ENCODE data around the gene PARP16. TPM values are rescaled to one million over a fixed set of nuclear protein-coding genes. Genes with fewer than 3 reads are reported as not detected.

Gene PARP16
- total and polyA plus RNA-seq, 9 of the 15 experiments (the other 6 are each of a cell fraction or from before 2014, with no cell fraction given) = 3.0 to 9.9 (median 5.8) TPM

DNA sequence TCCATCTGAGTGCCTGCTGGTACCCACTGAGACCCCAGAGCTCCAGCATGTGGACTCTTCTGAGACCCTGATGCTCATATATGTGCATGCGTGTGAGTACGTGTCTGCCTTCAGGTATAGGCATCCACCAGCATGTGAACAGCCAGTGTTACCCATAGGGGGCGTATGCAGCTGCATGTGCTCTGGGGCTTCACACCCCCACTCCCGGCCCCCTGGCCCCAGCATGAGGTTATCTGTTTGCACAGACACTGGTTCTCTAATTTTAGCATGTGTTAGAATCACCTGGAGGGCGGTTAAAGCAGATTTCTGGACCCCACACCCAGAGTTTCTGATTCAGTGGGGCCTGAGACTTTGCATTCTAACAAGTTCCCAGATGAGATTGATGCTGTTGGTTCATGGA, 74.6 kb downstream of the PARP16 start (continued):
- TF ChIP-seq, protein P1, sequence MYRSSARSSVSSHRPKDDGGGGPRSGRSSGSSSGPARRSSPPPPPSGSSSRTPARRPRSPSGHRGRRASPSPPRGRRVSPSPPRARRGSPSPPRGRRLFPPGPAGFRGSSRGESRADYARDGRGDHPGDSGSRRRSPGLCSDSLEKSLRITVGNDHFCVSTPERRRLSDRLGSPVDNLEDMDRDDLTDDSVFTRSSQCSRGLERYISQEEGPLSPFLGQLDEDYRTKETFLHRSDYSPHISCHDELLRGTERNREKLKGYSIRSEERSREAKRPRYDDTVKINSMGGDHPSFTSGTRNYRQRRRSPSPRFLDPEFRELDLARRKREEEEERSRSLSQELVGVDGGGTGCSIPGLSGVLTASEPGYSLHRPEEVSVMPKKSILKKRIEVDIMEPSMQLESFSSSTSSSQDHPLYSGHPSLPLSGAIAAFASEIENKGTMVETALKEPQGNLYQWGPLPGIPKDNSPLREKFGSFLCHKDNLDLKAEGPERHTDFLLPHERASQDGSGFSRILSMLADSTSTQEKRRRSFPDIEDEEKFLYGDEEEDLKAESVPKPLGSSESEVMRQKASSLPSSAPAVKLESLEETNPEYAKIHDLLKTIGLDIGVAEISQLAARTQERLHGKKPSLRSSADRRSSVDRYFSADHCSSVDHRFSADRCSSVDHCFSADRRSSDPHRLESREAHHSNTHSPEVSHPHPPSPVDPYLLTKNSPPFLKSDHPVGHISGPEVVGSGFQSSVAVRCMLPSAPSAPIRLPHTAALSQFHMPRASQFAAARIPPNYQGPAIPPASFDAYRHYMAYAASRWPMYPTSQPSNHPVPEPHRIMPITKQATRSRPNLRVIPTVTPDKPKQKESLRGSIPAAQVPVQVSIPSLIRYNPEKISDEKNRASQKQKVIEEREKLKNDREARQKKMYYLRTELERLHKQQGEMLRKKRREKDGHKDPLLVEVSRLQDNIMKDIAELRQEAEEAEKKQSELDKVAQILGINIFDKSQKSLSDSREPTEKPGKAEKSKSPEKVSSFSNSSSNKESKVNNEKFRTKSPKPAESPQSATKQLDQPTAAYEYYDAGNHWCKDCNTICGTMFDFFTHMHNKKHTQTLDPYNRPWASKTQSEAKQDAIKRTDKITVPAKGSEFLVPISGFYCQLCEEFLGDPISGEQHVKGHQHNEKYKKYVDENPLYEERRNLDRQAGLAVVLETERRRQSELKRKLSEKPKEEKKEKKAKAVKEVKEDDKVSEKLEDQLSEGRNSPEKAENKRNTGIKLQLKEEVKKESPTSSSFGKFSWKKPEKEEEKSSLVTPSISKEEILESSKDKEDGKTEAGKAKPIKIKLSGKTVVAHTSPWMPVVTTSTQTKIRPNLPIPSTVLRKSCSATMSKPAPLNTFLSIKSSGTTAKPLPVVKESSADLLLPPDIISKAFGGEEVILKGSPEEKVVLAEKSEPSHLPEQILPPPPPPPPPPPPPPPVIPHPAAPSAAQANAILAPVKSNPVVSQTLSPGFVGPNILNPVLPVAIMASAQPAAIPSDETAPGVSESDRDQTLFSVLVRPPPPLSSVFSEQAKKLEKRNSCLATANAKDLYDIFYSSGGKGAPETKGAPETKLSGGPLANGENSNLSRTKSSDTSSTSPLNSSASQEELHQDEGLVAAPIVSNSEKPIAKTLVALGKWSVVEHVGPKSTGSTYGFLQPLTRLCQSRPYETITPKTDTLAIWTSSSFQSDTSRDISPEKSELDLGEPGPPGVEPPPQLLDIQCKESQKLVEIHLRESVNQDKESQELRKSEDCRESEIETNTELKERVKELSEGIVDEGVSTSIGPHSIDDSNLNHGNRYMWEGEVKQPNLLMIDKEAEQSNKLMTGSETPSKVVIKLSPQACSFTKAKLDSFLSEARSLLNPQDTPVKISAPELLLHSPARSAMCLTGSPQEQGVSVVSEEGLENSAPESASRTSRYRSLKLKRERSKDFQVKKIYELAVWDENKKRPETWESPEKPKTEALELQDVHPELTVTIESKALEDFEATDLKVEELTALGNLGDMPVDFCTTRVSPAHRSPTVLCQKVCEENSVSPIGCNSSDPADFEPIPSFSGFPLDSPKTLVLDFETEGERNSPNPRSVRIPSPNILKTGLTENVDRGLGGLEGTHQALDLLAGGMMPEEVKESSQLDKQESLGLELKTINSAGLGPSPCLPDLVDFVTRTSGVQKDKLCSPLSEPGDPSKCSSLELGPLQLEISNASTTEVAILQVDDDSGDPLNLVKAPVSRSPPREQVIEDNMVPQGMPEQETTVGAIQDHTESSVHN (IDR thresholded peaks at IDR 0.05; ENCODE audit: borderline replicate concordance in 1 of 2, low read depth in 1 of 2) = no peak
- TF ChIP-seq SP1 (CRISPR knock-in tag; IDR thresholded peaks at IDR 0.05) (no peak), ZNF311 (CRISPR knock-in tag; IDR thresholded peaks at IDR 0.05) (no peak), ZZZ3 (IDR thresholded peaks at IDR 0.05) (no peak), CTBP1 (IDR thresholded peaks at IDR 0.05; ENCODE audit: borderline replicate concordance) (peak; percentile 62; the same call in 1 of the 2 replicates), NFE2L1 (tag; IDR thresholded peaks at IDR 0.05; ENCODE audit: borderline replicate concordance, low read depth) (no peak), HNRNPLL (IDR thresholded peaks at IDR 0.05; ENCODE audit: low read depth, low read length, poor library complexity, severe bottlenecking) (no peak), CBFB (CRISPR knock-in tag; IDR thresholded peaks at IDR 0.05) (no peak), SAP30 (IDR thresholded peaks at IDR 0.05; ENCODE audit: borderline replicate concordance, insufficient read depth, low read depth, low read length, poor library complexity, severe bottlenecking) (no peak), ZNF133 (CRISPR knock-in tag; IDR thresholded peaks at IDR 0.05) (no peak), ZNF143 (CRISPR knock-in tag; IDR thresholded peaks at IDR 0.05) (no peak), NELFE (IDR thresholded peaks at IDR 0.05; ENCODE audit: insufficient read depth, insufficient read length) (no peak), CHD2 (IDR thresholded peaks at IDR 0.05; ENCODE audit: low read depth, low read length) (no peak)
- TF ChIP-seq, protein P2, sequence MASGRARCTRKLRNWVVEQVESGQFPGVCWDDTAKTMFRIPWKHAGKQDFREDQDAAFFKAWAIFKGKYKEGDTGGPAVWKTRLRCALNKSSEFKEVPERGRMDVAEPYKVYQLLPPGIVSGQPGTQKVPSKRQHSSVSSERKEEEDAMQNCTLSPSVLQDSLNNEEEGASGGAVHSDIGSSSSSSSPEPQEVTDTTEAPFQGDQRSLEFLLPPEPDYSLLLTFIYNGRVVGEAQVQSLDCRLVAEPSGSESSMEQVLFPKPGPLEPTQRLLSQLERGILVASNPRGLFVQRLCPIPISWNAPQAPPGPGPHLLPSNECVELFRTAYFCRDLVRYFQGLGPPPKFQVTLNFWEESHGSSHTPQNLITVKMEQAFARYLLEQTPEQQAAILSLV (tag; IDR thresholded peaks at IDR 0.05) = no peak
- TF ChIP-seq, protein P3, sequence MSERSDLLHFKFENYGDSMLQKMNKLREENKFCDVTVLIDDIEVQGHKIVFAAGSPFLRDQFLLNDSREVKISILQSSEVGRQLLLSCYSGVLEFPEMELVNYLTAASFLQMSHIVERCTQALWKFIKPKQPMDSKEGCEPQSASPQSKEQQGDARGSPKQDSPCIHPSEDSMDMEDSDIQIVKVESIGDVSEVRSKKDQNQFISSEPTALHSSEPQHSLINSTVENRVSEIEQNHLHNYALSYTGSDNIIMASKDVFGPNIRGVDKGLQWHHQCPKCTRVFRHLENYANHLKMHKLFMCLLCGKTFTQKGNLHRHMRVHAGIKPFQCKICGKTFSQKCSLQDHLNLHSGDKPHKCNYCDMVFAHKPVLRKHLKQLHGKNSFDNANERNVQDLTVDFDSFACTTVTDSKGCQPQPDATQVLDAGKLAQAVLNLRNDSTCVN (CRISPR knock-in tag; IDR thresholded peaks at IDR 0.05) = no peak
- TF ChIP-seq, protein P4, sequence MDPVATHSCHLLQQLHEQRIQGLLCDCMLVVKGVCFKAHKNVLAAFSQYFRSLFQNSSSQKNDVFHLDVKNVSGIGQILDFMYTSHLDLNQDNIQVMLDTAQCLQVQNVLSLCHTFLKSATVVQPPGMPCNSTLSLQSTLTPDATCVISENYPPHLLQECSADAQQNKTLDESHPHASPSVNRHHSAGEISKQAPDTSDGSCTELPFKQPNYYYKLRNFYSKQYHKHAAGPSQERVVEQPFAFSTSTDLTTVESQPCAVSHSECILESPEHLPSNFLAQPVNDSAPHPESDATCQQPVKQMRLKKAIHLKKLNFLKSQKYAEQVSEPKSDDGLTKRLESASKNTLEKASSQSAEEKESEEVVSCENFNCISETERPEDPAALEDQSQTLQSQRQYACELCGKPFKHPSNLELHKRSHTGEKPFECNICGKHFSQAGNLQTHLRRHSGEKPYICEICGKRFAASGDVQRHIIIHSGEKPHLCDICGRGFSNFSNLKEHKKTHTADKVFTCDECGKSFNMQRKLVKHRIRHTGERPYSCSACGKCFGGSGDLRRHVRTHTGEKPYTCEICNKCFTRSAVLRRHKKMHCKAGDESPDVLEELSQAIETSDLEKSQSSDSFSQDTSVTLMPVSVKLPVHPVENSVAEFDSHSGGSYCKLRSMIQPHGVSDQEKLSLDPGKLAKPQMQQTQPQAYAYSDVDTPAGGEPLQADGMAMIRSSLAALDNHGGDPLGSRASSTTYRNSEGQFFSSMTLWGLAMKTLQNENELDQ (CRISPR knock-in tag; IDR thresholded peaks at IDR 0.05; ENCODE audit: borderline replicate concordance) = no peak

Measured in K562 (cell line).